ENCODE results near the gene JPH3. TPM values are rescaled to one million over a fixed set of nuclear protein-coding genes. Genes with fewer than 3 reads are reported as not detected.

Gene JPH3
- total RNA-seq, 4 donors from 2014 or later: not detected

DNA sequence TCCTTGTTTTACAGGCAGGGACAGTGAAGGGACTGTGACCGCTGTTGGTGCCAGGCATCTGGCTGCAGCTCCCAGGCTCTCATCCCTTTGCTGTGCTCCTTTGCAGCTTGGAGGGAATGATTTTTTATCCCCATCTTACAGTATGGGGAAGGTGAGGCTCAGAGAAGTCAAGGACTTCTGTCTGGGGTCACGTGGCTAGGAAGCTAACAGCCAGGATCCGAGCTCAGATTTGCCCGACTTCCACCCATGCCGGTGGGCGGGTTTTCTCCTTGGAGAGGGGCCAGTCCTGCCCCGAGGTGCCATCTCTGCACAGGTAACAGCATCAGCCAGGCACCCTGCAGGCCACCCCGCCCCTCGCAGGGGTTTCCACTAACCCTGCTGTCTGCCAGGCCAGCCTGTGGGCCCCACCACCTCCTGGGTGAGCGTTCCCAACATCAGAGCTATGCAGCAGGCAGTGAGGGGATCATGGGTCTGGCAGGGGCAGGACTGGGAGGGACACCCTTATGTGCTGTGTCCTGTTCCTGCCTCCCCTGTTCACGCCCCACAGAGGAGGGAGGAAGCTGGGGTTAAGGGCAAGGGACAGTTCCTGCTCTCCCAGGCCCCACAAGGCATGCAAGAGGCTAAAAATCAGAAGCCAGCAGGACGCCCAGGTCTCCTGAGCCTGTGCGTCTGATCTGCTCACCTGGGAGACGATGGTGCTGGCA, 25.4 kb downstream of the JPH3 start:
- intact Hi-C loops (cut with DNase I; ENCODE audit: low total_unique reads): no loop called here
- Histone ChIP-seq H3K27me3 (peaks cover 8 to 31% (median 10%) of the 10 kb centered on the region in 3 donors), H3K4me3 (no peak overlapping the region), H3K9me3 (no peaks in the 10 kb centered on the region), H3K36me3 (no peaks in the 10 kb centered on the region), H3K4me1 (no peaks in the 10 kb centered on the region), H3K27ac (no peak overlapping the region)
- no peak for ATAC-seq
- TF ChIP-seq, protein P1, sequence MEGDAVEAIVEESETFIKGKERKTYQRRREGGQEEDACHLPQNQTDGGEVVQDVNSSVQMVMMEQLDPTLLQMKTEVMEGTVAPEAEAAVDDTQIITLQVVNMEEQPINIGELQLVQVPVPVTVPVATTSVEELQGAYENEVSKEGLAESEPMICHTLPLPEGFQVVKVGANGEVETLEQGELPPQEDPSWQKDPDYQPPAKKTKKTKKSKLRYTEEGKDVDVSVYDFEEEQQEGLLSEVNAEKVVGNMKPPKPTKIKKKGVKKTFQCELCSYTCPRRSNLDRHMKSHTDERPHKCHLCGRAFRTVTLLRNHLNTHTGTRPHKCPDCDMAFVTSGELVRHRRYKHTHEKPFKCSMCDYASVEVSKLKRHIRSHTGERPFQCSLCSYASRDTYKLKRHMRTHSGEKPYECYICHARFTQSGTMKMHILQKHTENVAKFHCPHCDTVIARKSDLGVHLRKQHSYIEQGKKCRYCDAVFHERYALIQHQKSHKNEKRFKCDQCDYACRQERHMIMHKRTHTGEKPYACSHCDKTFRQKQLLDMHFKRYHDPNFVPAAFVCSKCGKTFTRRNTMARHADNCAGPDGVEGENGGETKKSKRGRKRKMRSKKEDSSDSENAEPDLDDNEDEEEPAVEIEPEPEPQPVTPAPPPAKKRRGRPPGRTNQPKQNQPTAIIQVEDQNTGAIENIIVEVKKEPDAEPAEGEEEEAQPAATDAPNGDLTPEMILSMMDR (IDR thresholded peaks at IDR 0.05 in 4 of 5, conservative IDR thresholded peaks at IDR 0.05 in 1 of 5): no peak
- no peak for TF ChIP-seq POLR2A (IDR thresholded peaks at IDR 0.05)
- no peak for DNase-seq
- in situ Hi-C loops (cut with MboI; ENCODE audit: low sequenced_read_pairs in 4 of 4): loop anchor here in 2 of 4 donors (25.0 kb wide), 1 partner anchor 215 kb away; no protein-coding TSS in a partner anchor

- no peak overlapping the region for H3K27ac ChIP-seq
- no peaks in the 10 kb centered on the region for H3K9me3 ChIP-seq
- H3K27me3 ChIP-seq: peaks cover 8 to 36% (median 10%) of the 10 kb centered on the region in 3 donors
- H3K36me3 ChIP-seq: no peaks in the 10 kb centered on the region
- intact Hi-C loops (cut with DNase I; ENCODE audit: low total_unique reads) (no loop called here), in situ Hi-C loops (cut with MboI; ENCODE audit: low sequenced_read_pairs in 4 of 4) (loop anchor here in 2 of 4 donors (25.0 kb wide), 1 partner anchor 216 kb away; no protein-coding TSS in a partner anchor)
- TF ChIP-seq, protein P1 (IDR thresholded peaks at IDR 0.05 in 4 of 5, conservative IDR thresholded peaks at IDR 0.05 in 1 of 5): no peak
- no peak for TF ChIP-seq POLR2A (IDR thresholded peaks at IDR 0.05)
- H3K4me1 ChIP-seq: no peaks in the 10 kb centered on the region
- no peak for DNase-seq
- no peak for ATAC-seq
- H3K4me3 ChIP-seq: no peak overlapping the region
Measured at GRCh38 chr16:87628246-87628923, 26.1 kb downstream of the JPH3 start.

DNA sequence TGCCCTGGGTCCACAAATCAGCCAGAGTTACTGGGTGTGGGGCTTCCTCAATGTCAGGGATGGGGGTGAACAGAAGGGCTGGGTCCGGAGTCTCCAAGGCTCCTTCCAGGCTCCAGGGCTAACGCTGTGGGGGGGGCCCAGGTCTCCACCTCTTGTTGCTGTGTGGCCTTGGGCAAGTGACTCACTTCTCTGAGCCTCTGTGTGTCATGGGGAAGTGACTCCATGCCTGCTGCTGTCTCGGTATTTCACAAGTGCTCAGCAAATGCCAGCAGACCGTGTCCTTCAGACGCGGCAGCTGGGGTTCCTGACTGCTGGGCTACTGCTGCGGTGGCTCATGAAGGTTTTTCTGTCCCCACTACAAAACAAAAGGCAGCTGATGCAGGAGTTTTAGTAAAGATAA, 26.6 kb downstream of the JPH3 start:
- Histone ChIP-seq H3K27me3 (peaks cover 8 to 36% (median 11%) of the 10 kb centered on the region in 3 donors), H3K27ac (no peak overlapping the region), H3K36me3 (no peaks in the 10 kb centered on the region), H3K9me3 (no peaks in the 10 kb centered on the region), H3K4me1 (no peaks in the 10 kb centered on the region), H3K4me3 (no peak overlapping the region)
- ATAC-seq: no peak
- in situ Hi-C loops (cut with MboI; ENCODE audit: low sequenced_read_pairs in 4 of 4): loop anchor here in 2 of 4 donors (25.0 kb wide), 1 partner anchor 217 kb away; no protein-coding TSS in a partner anchor
- TF ChIP-seq POLR2A (IDR thresholded peaks at IDR 0.05): no peak
- TF ChIP-seq, protein P1 (IDR thresholded peaks at IDR 0.05 in 4 of 5, conservative IDR thresholded peaks at IDR 0.05 in 1 of 5): no peak
- DNase-seq: no peak
- intact Hi-C loops (cut with DNase I; ENCODE audit: low total_unique reads): no loop called here

- DNase-seq: no peak
- no peak overlapping the region for H3K27ac ChIP-seq
- in situ Hi-C loops (cut with MboI; ENCODE audit: low sequenced_read_pairs in 4 of 4): loop anchor here in 3 of 4 donors (10.0 to 25.0 kb wide), 2 partner anchors 206 to 219 kb away; no protein-coding TSS in a partner anchor
- H3K36me3 ChIP-seq: no peaks in the 10 kb centered on the region
- no peak overlapping the region for H3K4me3 ChIP-seq
- H3K27me3 ChIP-seq: peaks cover 12 to 36% (median 18%) of the 10 kb centered on the region in 3 donors
- intact Hi-C loops (cut with DNase I; ENCODE audit: low total_unique reads): no loop called here
- TF ChIP-seq, protein P1 (IDR thresholded peaks at IDR 0.05 in 4 of 5, conservative IDR thresholded peaks at IDR 0.05 in 1 of 5): no peak
- no peak for TF ChIP-seq POLR2A (IDR thresholded peaks at IDR 0.05)
- ATAC-seq: no peak
- peaks cover 5 to 7% of the 10 kb centered on the region in 2 donors for H3K4me1 ChIP-seq
- H3K9me3 ChIP-seq: no peaks in the 10 kb centered on the region
Measured at GRCh38 chr16:87631067-87631466, 28.8 kb downstream of the JPH3 start.
